K562 (cell line): Measurements from ENCODE around the gene PIGB. TPM values are rescaled to one million over a fixed set of nuclear protein-coding genes. Genes with fewer than 3 reads are reported as not detected.

Experiments used
- ATAC-seq: fragments of 200-7000 bp; cut with Tn5 transposase; 3 replicates; pipeline ENCODE4 v1.9.1; 2020; ENCODE audit warnings: moderate library complexity
- BruUV-seq: library from RNA; stranded (reverse); fragments of 400-500 nt; replicated peaks from 2 replicates; lab custom pipeline; 2021; lab: Mats Ljungman, UMichigan
- CTCF ChIA-PET: fragments of 300-600 bp; formaldehyde crosslinking; extraction: SDS; loops from one replicate; lab custom pipeline; 2021; ENCODE audit warnings: low intra/inter-chr PET ratio; lab: Yijun Ruan, JAX
- POLR2A ChIA-PET: fragments of 300-600, 350-650 bp; sonication (Branson Sonifier 250); formaldehyde crosslinking; extraction: SDS; loops from one replicate; lab custom pipeline; 2021; ENCODE audit warnings: antibody characterized with exemption, inconsistent platforms; lab: Yijun Ruan, JAX
- DNase-seq, 4 experiments: peaks; one replicate each; pipeline versions ENCODE4 v3.0.0 to v3.0.0-alpha.2; 2011 to 2018; ENCODE audit warnings: low spot score in 3 of 4, mixed read lengths in 3 of 4; ENCODE audit errors: extremely low read depth in 1 of 4
- FAIRE-seq: peaks from 2 replicates; lab custom pipeline; 2011; peaks lifted over from hg19 to GRCh38; lab: Jason Lieb, UNC
- H2AFZ ChIP-seq: 2 replicates; pipeline ENCODE4 v1.6.0; 2011; ENCODE audit warnings: low read depth, low read length, control low read depth, inconsistent platforms
- H3K27ac ChIP-seq: fragments of 200-600 bp; 3 replicates; pipeline ENCODE4 v1.8.0; 2011; ENCODE audit warnings: low read depth, mild to moderate bottlenecking, control low read depth, inconsistent platforms, low read length, moderate library complexity, mixed read lengths; ENCODE audit errors: extremely low read depth
- H3K27me3 ChIP-seq, 2 experiments: fragments of 300-600 bp in 1 of 2; 2 replicates in 1 of 2; 3 replicates in 1 of 2; pipeline versions ENCODE4 v1.6.0 to v1.8.0; 2011; ENCODE audit warnings: inconsistent platforms in 2 of 2, low read length in 2 of 2, mild to moderate bottlenecking in 1 of 2, mixed read lengths in 1 of 2, moderate library complexity in 1 of 2; ENCODE audit not compliant: control insufficient read depth in 2 of 2, insufficient read depth in 2 of 2
- H3K36me3 ChIP-seq: fragments of 300-600 bp; 3 replicates; pipeline ENCODE4 v1.8.0; 2011; ENCODE audit warnings: mild to moderate bottlenecking, low read length, inconsistent platforms; ENCODE audit not compliant: control insufficient read depth, insufficient read depth
- H3K4me1 ChIP-seq, 2 experiments: fragments of 200-600 bp in 1 of 2; replicated peaks in 1 of 2; 2 replicates in 1 of 2; 3 replicates in 1 of 2; pipeline versions ENCODE4 v1.5.1 to v1.8.0; 2011; ENCODE audit warnings: inconsistent platforms in 2 of 2, low read length in 2 of 2, mild to moderate bottlenecking in 1 of 2, mixed read lengths in 1 of 2, moderate library complexity in 1 of 2; ENCODE audit not compliant: control insufficient read depth in 2 of 2, insufficient read depth in 2 of 2
- H3K4me2 ChIP-seq: 2 replicates; pipeline ENCODE4 v1.6.1; 2011; ENCODE audit warnings: low read length, control low read depth, inconsistent platforms, mixed read lengths; ENCODE audit not compliant: insufficient read depth
- H3K4me3 ChIP-seq: fragments of 200-600 bp; sonication (generic), shearing (Covaris generic); 2 replicates; pipeline ENCODE4 v1.5.1; 2016; ENCODE audit warnings: control low read depth, inconsistent platforms
- H3K79me2 ChIP-seq: fragments of 200-600 bp; 3 replicates; pipeline ENCODE4 v1.8.0; 2011; ENCODE audit warnings: low read length, inconsistent platforms; ENCODE audit not compliant: control insufficient read depth, insufficient read depth
- H3K9ac ChIP-seq, 2 experiments: 2 replicates each; pipeline versions ENCODE4 v1.6.0 to v1.6.1; 2011; ENCODE audit warnings: low read depth in 2 of 2, low read length in 2 of 2, control low read depth in 1 of 2, inconsistent platforms in 1 of 2, mild to moderate bottlenecking in 1 of 2, mixed read lengths in 1 of 2; ENCODE audit not compliant: insufficient read depth in 1 of 2
- H3K9me1 ChIP-seq: one replicate; pipeline ENCODE4 v1.6.0; 2011; ENCODE audit warnings: inconsistent platforms, mild to moderate bottlenecking, low read length, moderate library complexity; ENCODE audit not compliant: control insufficient read depth, insufficient read depth
- H3K9me3 ChIP-seq: replicated peaks from 2 replicates; pipeline ENCODE4 v1.5.1; 2011; ENCODE audit warnings: low read depth, low read length, inconsistent platforms; ENCODE audit not compliant: control insufficient read depth, insufficient read depth
- H4K20me1 ChIP-seq: replicated peaks from 2 replicates; pipeline ENCODE4 v1.6.1; 2011; ENCODE audit warnings: low read length, inconsistent platforms, mixed read lengths; ENCODE audit not compliant: control insufficient read depth, insufficient read depth
- BCL6 ChIP-seq: fragments of 250-450 bp; sonication (Bioruptor Pico); IDR thresholded peaks from 2 replicates; pipeline ENCODE4 v1.4.0; 2020
- CBX3 ChIP-seq, 2 experiments: IDR thresholded peaks; 1 replicate in 1 of 2; 2 replicates in 1 of 2; pipeline ENCODE4 v1.6.1; 2012; ENCODE audit warnings: inconsistent platforms in 2 of 2, low read length in 2 of 2, borderline replicate concordance in 1 of 2, control low read depth in 1 of 2
- HMGN3 ChIP-seq: IDR thresholded peaks from 2 replicates; pipeline ENCODE4 v1.6.1; 2011; ENCODE audit warnings: borderline replicate concordance, low read depth, mild to moderate bottlenecking, mixed read lengths, low read length; ENCODE audit not compliant: insufficient read length; ENCODE audit errors: extremely low read depth
- HOXB6 ChIP-seq: fragments of 250-450 bp; sonication (Bioruptor Pico); IDR thresholded peaks from 2 replicates; pipeline ENCODE4 v1.5.1; 2022; ENCODE audit warnings: mild to moderate bottlenecking, borderline replicate concordance
- KAT2B ChIP-seq: IDR thresholded peaks from one replicate; pipeline ENCODE4 v1.6.1; 2012; ENCODE audit warnings: low read depth, mild to moderate bottlenecking, control low read depth, inconsistent platforms, low read length, moderate library complexity
- MAFG ChIP-seq: fragments of 450-650 bp; conservative IDR thresholded peaks from 2 replicates; pipeline ENCODE4 v1.6.1; 2016; ENCODE audit warnings: missing genetic modification characterization, missing compliant biosample characterization
- MXI1 ChIP-seq: IDR thresholded peaks from 2 replicates; pipeline ENCODE4 v1.6.1; 2011; ENCODE audit warnings: low read depth, mild to moderate bottlenecking, improper control_type of control experiment, low read length
- SMAD1 ChIP-seq: fragments of 150-350 bp; IDR thresholded peaks from 2 replicates; pipeline ENCODE4 v1.6.1; 2014; ENCODE audit warnings: low read length, low read depth; ENCODE audit not compliant: partially characterized antibody
- SMARCA4 ChIP-seq: fragments of 450-650 bp; IDR thresholded peaks from 2 replicates; pipeline ENCODE4 v1.6.1; 2016
- TCFL5 ChIP-seq: fragments of 250-450 bp; sonication (Bioruptor Pico); conservative IDR thresholded peaks from 2 replicates; pipeline ENCODE4 v1.6.1; 2021; ENCODE audit warnings: mild to moderate bottlenecking, moderate library complexity, matching md5 sums
- ZNF134 ChIP-seq: fragments of 250-450 bp; sonication (Bioruptor Pico); conservative IDR thresholded peaks from 2 replicates; pipeline ENCODE4 v1.4.0; 2020
- ZNF277 ChIP-seq: fragments of 250-450 bp; sonication (Bioruptor Pico); IDR thresholded peaks from 2 replicates; pipeline ENCODE4 v1.8.0; 2022; ENCODE audit warnings: inconsistent platforms, mild to moderate bottlenecking, moderate library complexity, borderline replicate concordance
- ZNF347 ChIP-seq: fragments of 450-650 bp; formaldehyde crosslinking; IDR thresholded peaks from 2 replicates; pipeline ENCODE4 v1.4.0; 2020; ENCODE audit warnings: low read depth, mild to moderate bottlenecking, moderate library complexity
- ZNF696 ChIP-seq: fragments of 250-450 bp; sonication (Bioruptor Pico); conservative IDR thresholded peaks from 2 replicates; pipeline ENCODE4 v1.4.0; 2020; ENCODE audit warnings: mild to moderate bottlenecking, moderate library complexity
- WGBS: fragments of 100-300 bp; shearing (Covaris generic); methylation state at CpG from one replicate; pipeline ENCODE4 v1.1.6; 2016; ENCODE audit warnings: low coverage, mixed read lengths; ENCODE audit not compliant: insufficient coverage; ENCODE audit errors: missing lambda C conversion rate; 5-methylcytosine and 5-hydroxymethylcytosine counted together
- in situ Hi-C: fragments of 300-500 bp; cut with MboI; formaldehyde crosslinking; loops from 4 replicates; pipeline ENCODE4 v1.15.0; 2018; ENCODE audit warnings: inconsistent platforms, mixed read lengths
- intact Hi-C: fragments of 100-400 bp; cut with micrococcal nuclease; formaldehyde crosslinking; loops from 2 replicates; pipeline ENCODE4 v1.14.2; 2022
- polyA plus RNA-seq, 8 experiments: library from polyadenylated mRNA; depleted of rRNA in 4 of 8; stranded (reverse) in 5 of 8; unstranded in 3 of 8; fragments of >200 nt; fragmentation: Nextera tagmentation in 2 of 8; fragmentation: Illumina TruSeq in 1 of 8; extraction: Ambion mirVana in 2 of 8; extraction: Trizol in 1 of 8; gene quantifications; 2 replicates each; pipeline versions ENCODE4 v1.2.1 to v1.2.3, GENCODE V29; 2011 to 2014; ENCODE audit warnings: inconsistent platforms in 1 of 8, missing spikeins in 1 of 8
- total RNA-seq, 7 experiments: library from RNA; depleted of rRNA in 6 of 7; stranded (reverse); fragments of >200 nt in 6 of 7; fragmentation: Illumina TruSeq in 2 of 7; extraction: Trizol in 2 of 7; gene quantifications; 2 replicates each; pipeline versions ENCODE4 v1.2.1 to v1.2.3, GENCODE V29; 2011 to 2021; ENCODE audit warnings: low replicate concordance in 1 of 7

The PIGB gene
- total and polyA plus RNA-seq, 9 of the 15 experiments (the other 6 are each of a cell fraction or from before 2014, with no cell fraction given), result 9.9 to 32.3 (median 18.2) TPM

GRCh38 chr15:55343168-55343567 is 24.1 kb downstream of the PIGB start:
- no peak overlapping the region for H3K27ac ChIP-seq
- no peak for TF ChIP-seq ZNF347 (CRISPR knock-in tag)
- TF ChIP-seq ZNF696, result no peak
- no peak for TF ChIP-seq MXI1
- TF ChIP-seq BCL6 (CRISPR knock-in tag), result no peak
- no peak for TF ChIP-seq ZNF134 (CRISPR knock-in tag)
- no peak for TF ChIP-seq HOXB6 (CRISPR knock-in tag)
- no peak for TF ChIP-seq KAT2B
- TF ChIP-seq MAFG (tag), result no peak
- TF ChIP-seq TCFL5, result no peak
- TF ChIP-seq ZNF277 (CRISPR knock-in tag), result no peak
- no peak for TF ChIP-seq CBX3 (IDR thresholded peaks at IDR 0.05; ENCODE audit: borderline replicate concordance in 1 of 2, low read length in 2 of 2)
- TF ChIP-seq SMARCA4, result no peak
- no peak for TF ChIP-seq SMAD1
- TF ChIP-seq HMGN3, result no peak
- intact Hi-C loops (no loop called here), in situ Hi-C loops (no loop called here)
- FAIRE-seq (no peak), DNase-seq (no peak), ATAC-seq (no peak)
- no peaks in the 10 kb centered on the region for H3K79me2 ChIP-seq
- H3K4me1 ChIP-seq, result peaks cover 0 to 4% of the 10 kb centered on the region in 2 experiments; a peak in 3 of 5 replicates
- no peaks in the 10 kb centered on the region for H3K9me1 ChIP-seq
- no peaks in the 10 kb centered on the region; the same call in 1 of the 2 replicates for H4K20me1 ChIP-seq
- no TSS peak for BruUV-seq
- ChIA-PET POLR2A (no interaction called here), CTCF (no interaction called here)
- H2AFZ ChIP-seq, result no peak overlapping the region
- H3K4me3 ChIP-seq, result no peak overlapping the region
- no peak overlapping the region for H3K9ac ChIP-seq
- no peaks in the 10 kb centered on the region for H3K9me3 ChIP-seq
- no peak overlapping the region for H3K4me2 ChIP-seq
- H3K36me3 ChIP-seq, result peaks cover 37% of the 10 kb centered on the region
- H3K27me3 ChIP-seq, result no peaks in the 10 kb centered on the region
- 66% methylated on average over 2 of the region's 2 CpGs for WGBS
